Fibroblast of skin of left quadriceps (primary cell): ENCODE results near the gene SPEM2.
"Not testable (repeated sequence)": the region's sequence is repeated elsewhere in the genome, so short reads cannot be mapped to it uniquely, and the experiment has no call there.

Source experiments
- DNase-seq, 2 experiments: peaks; one replicate each; pipeline ENCODE4 v3.0.0-alpha.2; 2013; ENCODE audit warnings: low read depth in 2 of 2

SPEM2 gene

GRCh38 chr17:7471729-7472128 lies 46.3 kb downstream of the SPEM2 start:
- DNase-seq = no peak

DNA sequence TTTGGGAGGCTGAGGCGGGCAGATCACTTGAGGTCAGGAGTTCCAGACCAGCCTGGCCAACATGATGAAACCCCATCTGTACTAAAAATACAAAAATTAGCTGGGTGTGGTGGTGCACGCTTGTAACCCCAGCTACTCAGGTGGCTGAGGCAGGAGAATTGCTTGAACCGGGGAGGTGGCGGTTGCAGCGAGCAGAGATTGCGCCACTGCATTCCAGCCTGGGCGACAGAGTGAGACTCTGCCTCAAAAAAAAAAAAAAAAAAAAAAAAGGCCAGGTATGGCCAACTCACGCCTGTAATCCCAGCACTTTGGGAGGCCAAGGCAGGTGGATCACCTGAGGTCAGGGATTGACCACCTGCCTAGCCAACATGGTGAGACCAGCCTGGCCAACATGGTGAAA lies 49.4 kb downstream of the SPEM2 start:
- not testable (repeated sequence) for DNase-seq

DNA sequence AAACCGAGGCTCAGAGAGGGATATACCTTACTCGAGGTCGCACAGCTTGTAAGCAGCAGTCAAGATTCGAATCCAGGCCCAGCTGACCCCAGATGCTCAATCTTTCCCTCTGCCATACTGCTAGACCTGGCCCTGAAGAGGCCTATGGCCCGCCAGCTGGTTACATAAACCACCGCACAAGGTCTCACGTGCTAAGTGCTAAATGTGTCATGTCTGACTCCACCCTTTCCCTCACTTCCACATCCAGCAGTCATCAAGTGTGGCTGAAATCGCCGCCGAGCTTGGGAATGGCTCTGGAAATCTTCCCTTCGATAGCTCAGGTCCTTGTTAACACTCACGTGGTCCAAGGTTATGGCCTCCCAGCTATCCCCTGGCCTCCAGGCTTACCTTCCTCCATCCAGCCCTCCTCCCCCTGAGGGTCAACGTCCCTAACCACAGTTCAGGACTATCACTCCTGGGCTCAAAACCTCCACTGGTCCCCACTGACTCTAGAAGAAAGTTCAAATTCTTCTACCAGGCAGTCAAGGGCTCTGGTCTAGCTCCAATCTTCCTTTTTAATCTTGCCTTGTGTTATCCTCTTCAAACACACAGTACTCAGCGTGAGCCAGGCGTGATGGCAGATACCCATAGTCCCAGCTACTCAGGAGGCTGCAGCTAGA lies 50.5 kb downstream of the SPEM2 start:
- no peak for DNase-seq

- DNase-seq = no peak
Measured at GRCh38 chr17:7476494-7476893, 51.1 kb downstream of the SPEM2 start.

DNA sequence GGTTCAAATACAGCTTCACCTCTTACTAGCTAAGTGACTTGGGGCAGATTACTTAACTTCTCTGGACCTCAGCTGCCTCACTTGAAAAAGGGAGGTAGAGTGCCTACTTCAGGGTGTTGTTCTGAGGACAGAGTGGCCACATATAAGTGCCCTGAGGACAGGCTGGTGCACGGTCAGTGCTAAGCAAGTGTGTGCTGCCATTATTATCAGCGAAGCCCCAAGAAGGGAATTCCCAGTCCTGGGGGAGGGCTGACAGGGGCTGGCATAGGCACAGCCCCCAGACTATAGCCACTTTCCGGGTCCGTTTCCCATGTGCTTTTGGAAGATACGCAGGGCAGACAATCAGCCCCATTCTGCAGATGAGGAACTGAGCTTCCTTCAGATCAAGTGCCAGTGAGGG lies 51.5 kb downstream of the SPEM2 start:
- no peak for DNase-seq
